WERI-Rb-1 (cell line): ENCODE measurements around the gene SLCO4C1.

Source experiments
- DNase-seq: peaks from one replicate; pipeline ENCODE4 v3.0.0-alpha.2; 2020
- H3K27ac ChIP-seq: fragments of 250-450 bp; sonication (Bioruptor Pico); 2 replicates; pipeline ENCODE4 v1.5.1; 2020; ENCODE audit warnings: mild to moderate bottlenecking, moderate library complexity
- H3K27me3 ChIP-seq: fragments of 250-450 bp; sonication (Bioruptor Pico); 2 replicates; pipeline ENCODE4 v1.5.1; 2021; ENCODE audit warnings: mild to moderate bottlenecking, low read depth, moderate library complexity; ENCODE audit not compliant: insufficient read depth, severe bottlenecking
- H3K36me3 ChIP-seq: fragments of 250-450 bp; sonication (Bioruptor Pico); 2 replicates; pipeline ENCODE4 v1.5.1; 2020; ENCODE audit warnings: mild to moderate bottlenecking, moderate library complexity
- H3K4me3 ChIP-seq: 2 replicates; pipeline ENCODE4 v1.5.1; 2011; ENCODE audit warnings: low read depth, mild to moderate bottlenecking, control low read depth, low read length
- H3K9me3 ChIP-seq: fragments of 250-450 bp; sonication (Bioruptor Pico); 2 replicates; pipeline ENCODE4 v1.5.1; 2021; ENCODE audit warnings: mild to moderate bottlenecking, moderate library complexity; ENCODE audit not compliant: severe bottlenecking
- CTCF ChIP-seq: IDR thresholded peaks from 2 replicates; pipeline ENCODE4 v1.5.1; 2011; ENCODE audit warnings: low read depth, mild to moderate bottlenecking, control low read depth, inconsistent platforms, low read length

The SLCO4C1 gene

GRCh38 chr5:102262688-102263087 lies 33.4 kb downstream of the SLCO4C1 start:
- no peaks in the 10 kb centered on the region for H3K27me3 ChIP-seq
- TF ChIP-seq CTCF: no peak
- no peaks in the 10 kb centered on the region for H3K9me3 ChIP-seq
- no peak overlapping the region for H3K27ac ChIP-seq
- H3K4me3 ChIP-seq: no peak overlapping the region
- no peak for DNase-seq
- H3K36me3 ChIP-seq: no peaks in the 10 kb centered on the region

- DNase-seq: no peak
- Histone ChIP-seq H3K27me3 (no peaks in the 10 kb centered on the region), H3K27ac (no peak overlapping the region)
These were observed 46.7 kb downstream of the SLCO4C1 start for GRCh38 chr5:102249381-102249780.

GRCh38 chr5:102243213-102243612 lies 52.9 kb downstream of the SLCO4C1 start:
- H3K4me3 ChIP-seq: no peak overlapping the region
- TF ChIP-seq CTCF: no peak
- no peak for DNase-seq
- no peak overlapping the region for H3K27ac ChIP-seq
- peaks cover 5% of the 10 kb centered on the region for H3K9me3 ChIP-seq
- no peaks in the 10 kb centered on the region for H3K36me3 ChIP-seq
- no peaks in the 10 kb centered on the region for H3K27me3 ChIP-seq

More at GRCh38 chr5:102249381-102249780, 46.7 kb downstream of the SLCO4C1 start:
- H3K4me3 ChIP-seq: no peak overlapping the region
- TF ChIP-seq CTCF: no peak
- no peaks in the 10 kb centered on the region for H3K9me3 ChIP-seq
- H3K36me3 ChIP-seq: no peaks in the 10 kb centered on the region

- peak; percentile 17 for DNase-seq
- H3K27ac ChIP-seq: no peak overlapping the region
- H3K36me3 ChIP-seq: no peaks in the 10 kb centered on the region
- no peaks in the 10 kb centered on the region for H3K27me3 ChIP-seq
- peaks cover 5% of the 10 kb centered on the region for H3K9me3 ChIP-seq
- no peak for TF ChIP-seq CTCF
- no peak overlapping the region for H3K4me3 ChIP-seq
These were observed 54.2 kb downstream of the SLCO4C1 start for GRCh38 chr5:102241809-102242421.

GRCh38 chr5:102231693-102232619 lies 64.1 kb downstream of the SLCO4C1 start:
- no peak for DNase-seq
- Histone ChIP-seq H3K27me3 (no peaks in the 10 kb centered on the region), H3K36me3 (no peaks in the 10 kb centered on the region), H3K9me3 (no peaks in the 10 kb centered on the region), H3K4me3 (no peak overlapping the region), H3K27ac (no peak overlapping the region)
- TF ChIP-seq CTCF: no peak
